DMS153 treated with DMSO at 0.1 percent for 48 hours (cell line): ENCODE measurements around the gene TRMT6.

Experiments
- DNase-seq: peaks from one replicate; lab custom pipeline; 2025; ENCODE audit not compliant: unreplicated experiment; lab: John Stamatoyannopoulos, UW

Gene TRMT6, protein sequence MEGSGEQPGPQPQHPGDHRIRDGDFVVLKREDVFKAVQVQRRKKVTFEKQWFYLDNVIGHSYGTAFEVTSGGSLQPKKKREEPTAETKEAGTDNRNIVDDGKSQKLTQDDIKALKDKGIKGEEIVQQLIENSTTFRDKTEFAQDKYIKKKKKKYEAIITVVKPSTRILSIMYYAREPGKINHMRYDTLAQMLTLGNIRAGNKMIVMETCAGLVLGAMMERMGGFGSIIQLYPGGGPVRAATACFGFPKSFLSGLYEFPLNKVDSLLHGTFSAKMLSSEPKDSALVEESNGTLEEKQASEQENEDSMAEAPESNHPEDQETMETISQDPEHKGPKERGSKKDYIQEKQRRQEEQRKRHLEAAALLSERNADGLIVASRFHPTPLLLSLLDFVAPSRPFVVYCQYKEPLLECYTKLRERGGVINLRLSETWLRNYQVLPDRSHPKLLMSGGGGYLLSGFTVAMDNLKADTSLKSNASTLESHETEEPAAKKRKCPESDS

DNA sequence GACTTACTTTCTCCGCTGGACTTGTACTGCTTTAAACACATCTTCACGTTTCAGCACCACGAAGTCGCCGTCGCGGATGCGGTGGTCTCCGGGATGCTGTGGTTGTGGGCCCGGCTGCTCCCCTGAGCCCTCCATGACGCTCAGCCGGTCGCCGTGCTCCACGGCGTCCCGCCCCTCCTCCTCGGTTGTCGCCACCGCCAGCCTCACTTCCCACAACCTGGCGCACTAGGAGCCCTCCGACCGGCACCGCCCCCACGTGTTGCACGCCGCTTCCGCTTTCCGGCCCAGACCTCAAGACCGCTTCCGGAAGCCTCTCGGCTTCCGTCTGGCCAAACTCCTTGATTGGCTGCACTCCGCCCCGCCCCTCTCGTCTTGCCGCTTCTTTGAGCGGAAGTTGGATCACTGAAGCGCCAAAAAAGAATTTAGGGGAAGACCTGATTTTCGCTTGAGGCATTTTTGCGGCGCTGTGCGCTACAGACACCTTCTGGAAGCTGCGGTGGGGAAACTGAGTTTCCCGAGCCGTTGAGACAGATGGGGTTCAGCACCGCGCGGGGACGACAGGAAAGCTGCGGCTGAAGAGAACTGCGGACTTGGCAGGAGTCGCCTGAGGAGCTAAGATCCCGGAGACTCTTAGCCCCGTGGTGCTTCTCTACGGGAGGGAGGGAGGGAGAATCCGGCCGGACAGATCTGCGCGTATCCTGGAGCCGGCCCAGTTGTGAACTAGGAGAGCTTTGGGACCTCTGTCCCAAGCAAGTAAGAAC lies at the start of gene TRMT6, which contains the start of gene MCM8:
Gene TRMT6 (minus strand): TSS at position 263 of the 761 bp plus-strand sequence. CDS start 128 bp downstream, at position 135.
Gene MCM8 (plus strand): TSS at position 382 of the 761 bp plus-strand sequence. CDS start 1,364 bp downstream, outside the sequence.
- DNase-seq, result peak; percentile 91

DNA sequence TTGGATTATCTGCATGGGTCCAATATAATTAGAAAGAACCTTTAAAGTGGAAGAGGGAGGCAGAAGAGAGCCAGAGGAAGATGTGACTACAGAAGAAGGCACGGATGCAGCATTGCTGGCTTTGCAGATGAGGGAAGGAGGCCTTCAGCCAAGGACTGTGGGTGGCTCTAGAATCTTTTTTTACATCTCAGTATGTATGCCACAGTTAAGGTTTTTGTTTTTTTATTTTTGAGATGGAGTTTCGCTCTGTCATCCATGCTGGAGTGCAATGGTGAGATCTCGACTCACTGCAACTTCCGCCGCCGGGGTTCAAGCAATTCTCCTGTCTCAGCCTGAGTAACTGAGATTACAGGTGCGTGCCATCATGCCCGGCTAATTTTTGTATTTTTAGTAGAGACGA lies 49.5 kb upstream of the TRMT6 start:
- DNase-seq, result no peak

DNA sequence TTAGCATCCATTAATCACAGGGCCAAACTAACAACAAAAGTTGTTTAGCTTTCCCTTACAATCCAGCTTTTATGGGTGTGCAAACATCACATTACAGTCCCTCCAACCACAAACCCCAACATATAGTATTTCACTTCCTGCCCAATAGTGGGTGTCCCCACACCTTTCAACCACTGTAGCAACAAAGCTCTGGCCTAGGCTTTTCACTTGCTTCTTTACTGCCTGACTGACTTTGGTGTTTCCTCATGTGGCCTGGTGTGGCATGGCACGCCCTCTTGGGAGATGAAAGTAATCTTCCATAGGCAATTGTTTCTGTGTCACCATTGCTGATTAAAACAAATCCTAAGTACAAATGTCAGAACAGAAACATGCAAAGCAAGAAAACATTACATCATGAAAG lies 46.4 kb upstream of the TRMT6 start:
- peak; percentile 91 for DNase-seq

DNA sequence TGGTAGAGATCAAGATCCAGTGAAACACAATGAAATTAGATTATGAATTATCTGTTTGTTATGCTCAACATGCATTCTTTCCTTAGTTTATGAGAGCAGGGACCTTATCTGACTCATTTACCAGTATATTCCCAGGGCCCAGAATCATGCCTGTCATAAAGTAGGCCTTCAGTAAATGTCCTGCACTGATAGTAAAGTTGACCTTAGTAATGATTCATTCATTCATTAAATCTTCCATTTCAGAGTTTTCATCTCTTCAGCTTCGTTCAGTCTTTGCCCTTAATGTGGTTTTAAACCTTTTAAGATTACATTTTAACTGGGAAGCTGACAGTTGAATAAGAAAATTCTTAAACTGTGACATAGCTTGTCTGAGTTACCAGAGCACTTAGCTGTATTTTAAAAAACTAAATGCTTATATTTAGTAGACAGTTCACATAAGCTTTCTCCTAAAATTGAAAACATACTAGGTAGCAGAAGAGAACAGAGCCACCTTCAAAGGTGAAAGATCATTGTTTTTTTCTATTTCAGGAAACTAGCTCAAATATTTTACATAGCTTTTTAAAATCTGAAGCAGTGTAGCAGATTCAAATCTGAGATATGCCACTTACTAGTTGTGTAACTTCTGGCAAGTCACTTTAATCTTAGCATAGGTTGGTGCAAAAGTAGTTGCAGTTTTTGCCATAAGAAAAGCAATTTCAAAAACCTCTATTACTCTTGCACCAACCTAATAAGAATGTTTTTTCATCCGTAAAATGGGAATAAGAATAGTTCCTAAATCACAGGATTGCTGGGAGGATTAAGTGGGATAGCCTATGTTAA lies 41.5 kb upstream of the TRMT6 start:
- DNase-seq, result no peak

DNA sequence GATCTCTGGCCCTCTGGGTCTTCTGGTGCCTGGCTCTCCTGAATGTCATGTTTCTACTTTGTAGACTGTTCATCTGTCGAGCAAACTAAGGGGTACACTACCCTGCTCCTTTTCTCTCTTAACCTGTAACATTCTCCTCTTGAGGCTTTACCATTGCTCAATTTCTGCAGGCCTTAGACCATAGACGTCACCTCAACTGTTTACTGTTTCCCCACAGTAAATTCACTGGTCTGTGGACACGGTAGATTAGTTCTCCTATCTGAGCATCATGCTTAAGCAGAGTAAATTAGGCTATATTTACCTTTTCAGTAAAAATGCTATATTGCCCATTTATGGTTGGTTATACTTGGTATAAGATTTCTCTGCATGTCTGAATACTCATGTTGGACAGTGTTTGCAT lies 40.6 kb upstream of the TRMT6 start:
- no peak for DNase-seq

DNA sequence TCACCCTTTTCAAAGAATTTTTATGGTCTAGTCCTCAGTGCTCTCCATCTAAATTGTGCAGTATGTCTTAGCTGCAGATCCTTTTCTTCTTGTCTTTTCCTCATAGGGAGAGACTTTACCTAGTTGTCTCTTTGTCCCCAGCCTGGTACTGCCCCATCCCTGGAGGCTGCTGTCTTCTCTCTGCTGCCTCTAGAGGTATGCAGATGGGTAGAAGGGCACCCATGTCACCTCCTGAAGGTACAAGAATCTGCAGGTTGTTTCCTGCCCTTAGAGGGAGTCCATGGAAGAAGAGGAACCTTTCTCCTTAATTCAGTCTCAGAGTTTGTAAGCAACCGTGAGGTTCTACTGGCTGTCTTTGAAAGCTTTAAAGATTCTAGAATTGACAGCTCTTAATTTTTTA lies 39.2 kb upstream of the TRMT6 start:
- no peak for DNase-seq

DNA sequence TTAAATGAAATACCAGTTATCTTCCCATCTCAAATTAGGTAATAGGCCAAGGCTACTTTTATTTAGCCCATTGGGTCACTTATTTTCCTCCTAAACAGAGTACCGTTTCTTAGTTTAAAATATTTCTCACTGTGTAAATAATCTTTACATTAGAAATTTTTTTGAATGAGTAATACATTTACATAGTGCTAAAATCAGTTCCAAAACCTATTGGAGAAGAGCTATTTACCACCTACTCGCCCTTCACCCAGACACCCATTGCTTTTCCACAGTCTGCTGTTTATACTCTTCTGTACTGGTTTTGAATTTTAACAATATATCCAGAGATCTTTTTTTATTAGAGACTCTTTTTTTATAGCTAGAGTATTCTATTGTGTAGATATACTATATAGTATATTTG lies 37.0 kb upstream of the TRMT6 start:
- no peak for DNase-seq

DNA sequence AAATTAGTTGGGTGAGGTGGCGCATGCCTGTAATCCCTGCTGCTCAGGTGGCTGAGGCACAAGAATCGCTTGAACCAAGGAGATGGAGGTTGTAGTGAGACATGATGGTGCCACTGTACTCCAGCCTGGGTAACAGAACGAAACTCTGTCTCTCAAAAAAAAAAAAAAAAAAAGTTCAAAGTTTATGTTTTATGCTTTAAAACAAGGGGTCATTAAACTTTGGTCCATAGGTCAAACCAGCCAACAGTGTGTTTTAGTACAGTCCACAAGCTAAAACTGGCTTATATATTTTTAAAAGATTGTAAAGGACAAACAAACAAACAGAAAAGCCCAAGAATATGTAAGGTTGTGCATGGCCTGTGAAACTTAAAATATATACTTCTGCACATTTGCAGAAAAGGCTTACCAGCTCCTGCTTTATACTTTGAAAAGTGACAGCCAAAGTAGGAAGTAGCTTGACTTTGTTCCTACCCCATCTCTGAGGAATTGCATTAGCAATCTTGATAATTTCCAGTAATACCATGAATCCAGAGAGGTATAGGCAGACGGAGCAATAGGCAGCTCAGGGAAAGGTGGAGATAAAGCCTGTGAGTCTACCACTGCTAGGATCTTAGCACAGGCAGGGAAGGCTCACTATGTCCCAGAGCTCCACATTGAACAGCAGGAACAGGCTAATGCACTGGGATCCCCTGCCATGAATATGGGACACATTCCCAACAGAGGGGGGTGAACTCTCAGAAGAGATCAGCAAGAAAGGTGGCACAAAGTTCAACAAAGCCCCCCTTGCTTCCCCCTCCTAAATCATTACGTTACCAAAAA lies 30.6 kb upstream of the TRMT6 start:
- DNase-seq, result no peak

DNA sequence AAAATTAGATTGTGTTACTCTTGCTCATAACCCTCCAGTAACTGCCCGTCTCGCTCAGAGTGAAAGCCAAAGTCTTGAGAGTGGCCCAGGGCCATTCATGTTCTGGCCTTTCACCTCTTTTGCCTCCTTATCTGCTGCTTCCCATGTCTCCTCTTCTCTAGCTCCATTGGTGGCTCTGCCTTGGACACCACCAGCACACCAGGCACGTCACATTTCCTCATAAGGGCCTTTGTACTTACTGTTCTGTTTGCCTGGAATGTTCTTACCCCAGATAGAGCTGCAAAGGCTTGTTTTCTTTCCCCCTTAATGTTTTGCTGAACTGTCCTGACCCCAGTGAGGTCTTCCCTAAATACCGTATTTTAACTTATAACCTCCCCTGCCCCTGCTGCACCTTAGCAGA lies 29.5 kb upstream of the TRMT6 start:
- DNase-seq, result no peak

DNA sequence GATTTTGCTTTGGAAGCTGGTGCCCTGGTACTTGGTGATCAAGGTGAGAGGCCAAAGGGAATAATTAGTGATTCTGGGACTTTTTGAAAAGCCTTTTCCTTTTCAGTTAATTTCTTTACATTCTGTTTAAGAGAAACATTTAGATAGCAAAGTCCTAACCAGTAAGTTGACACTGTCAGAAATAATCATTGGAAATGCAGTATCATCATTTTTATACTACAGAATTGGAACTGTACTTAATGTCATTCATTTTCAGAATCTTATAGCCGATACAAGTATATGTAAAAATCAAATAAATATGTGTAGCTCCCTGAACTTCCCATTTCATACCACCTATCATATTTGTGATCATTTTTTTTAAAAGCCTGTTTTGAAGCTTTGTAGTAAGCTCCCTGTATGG lies 27.6 kb upstream of the TRMT6 start:
- no peak for DNase-seq

DNA sequence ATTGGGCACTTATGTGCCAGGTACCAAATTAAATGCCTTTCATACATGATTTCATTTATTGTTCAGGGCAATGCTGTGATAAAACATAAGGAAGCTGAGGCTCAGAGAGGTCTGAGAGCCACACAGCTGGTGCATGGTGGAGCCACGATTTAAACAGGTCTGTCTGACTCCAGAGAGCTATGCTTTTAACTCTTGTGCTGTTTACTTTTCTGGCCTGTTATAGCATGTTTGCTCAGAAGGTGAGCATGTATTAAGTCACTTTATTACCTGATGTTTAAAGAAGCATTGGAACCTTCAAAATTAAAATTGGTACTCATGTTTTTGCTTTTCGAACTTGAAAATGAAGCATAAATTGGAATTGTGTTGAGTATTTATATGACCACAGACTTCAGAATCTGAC lies 26.9 kb upstream of the TRMT6 start:
- DNase-seq, result no peak

DNA sequence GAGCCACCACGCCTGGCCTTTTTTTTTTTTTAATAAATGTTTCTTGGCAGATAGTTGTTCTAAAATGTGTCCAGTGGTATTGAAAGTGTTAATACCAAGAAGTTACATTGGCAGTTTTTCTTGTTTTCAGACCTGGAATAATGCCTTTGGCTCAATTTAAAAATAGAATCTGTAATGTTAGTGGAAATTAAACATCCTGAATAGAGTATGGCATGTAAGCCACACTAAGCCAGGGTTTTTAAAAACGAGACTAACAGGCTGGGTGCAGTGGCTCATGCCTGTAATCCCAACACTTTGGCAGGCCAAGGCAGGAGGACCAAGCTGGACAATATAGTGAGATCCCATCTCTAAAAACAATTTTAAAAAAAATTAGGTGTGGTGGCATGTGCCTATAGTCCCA lies 25.4 kb upstream of the TRMT6 start:
- no peak for DNase-seq

DNA sequence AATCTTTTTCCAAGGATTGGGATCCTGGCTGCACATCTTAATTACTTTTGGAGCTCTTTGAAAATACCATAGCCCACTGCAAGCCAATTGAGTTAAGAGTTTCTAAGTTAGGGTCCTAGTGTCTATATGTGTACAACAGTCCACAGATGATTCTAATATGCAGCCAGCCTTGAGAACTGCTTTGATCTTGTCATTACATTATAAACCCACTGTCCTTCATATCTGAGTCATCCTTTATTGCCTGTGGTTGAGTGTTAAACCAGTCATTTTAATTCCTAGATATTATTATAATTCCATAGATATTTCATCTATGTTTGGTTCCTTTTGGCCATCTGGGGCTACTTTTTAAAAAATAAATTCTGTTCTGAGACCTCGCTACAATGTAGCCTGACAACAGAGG lies 24.2 kb upstream of the TRMT6 start:
- DNase-seq, result no peak

DNA sequence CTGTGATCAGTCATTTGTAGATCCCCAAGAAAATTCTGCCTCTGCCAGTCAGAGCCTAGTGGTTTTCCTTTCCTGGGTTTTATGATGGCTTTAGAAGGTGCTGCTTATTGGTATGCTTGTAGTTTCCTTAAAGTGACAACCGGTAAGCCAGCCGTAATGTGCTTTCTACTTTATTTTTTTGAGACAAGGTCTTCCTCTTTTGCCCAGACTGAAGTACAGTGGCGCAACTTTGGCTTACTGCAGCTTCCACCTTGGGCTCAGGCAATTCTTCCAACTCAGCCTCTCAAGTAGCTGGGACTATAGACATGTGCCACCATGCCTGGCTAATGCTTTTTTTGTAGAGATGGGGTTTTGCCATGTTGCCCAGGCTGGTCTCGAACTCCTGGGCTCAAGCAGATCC lies 23.6 kb upstream of the TRMT6 start:
- no peak for DNase-seq

DNA sequence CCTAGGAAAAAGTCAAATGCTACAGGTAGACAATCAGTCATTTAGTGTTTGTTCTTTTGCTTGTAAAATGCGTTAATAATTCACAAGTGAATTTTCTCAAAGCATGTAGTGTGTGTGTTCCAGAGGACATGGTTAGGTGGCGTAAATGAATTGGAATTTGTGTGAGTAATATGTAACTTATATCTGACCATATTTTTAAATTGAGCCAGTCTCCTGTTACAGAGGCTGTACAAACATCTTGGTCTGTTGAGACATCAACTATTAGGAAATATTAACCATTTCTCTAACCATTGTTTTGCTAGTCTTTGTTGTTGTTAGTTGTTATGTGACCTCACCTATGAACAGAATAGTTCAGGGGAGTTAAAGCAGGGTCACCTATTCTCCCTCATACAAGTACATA lies 22.8 kb upstream of the TRMT6 start:
- no peak for DNase-seq

DNA sequence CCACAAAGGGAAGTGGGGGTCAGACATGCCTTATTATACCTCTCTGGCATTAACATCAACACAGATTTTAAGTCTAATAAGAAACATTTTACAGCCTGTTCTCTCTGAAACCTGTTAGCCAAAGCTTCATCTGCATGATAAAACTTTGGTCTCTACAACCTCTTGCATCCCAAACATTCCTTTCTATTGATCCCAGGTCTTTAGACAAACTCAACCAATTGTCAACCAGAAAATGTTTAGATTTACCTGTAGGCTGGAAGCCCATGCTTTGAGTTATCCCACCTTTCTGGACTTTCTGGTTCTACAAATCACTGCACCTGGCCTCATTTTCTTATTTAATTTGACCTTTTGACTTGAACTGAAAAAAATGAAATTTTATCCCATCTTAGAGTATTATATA lies 20.9 kb upstream of the TRMT6 start:
- no peak for DNase-seq

DNA sequence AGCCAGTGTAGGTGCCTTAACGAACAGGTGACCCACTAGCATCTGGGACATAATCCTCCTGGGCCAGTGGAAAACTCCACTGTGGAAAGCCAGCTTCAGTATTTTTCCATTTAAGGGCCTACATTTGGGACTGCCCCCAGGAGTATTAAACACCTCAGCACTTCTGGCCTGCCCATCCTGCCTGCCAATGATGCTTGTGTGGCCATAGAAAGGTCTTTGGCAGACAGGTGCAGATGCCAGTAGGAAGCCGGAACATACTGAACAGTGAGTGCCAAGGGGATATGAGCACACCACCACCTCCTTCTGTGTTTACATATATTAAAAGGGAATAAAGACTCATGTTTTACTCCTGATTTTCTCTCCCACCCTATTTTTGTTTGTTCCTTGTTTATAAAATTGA lies 20.0 kb upstream of the TRMT6 start:
- no peak for DNase-seq

DNA sequence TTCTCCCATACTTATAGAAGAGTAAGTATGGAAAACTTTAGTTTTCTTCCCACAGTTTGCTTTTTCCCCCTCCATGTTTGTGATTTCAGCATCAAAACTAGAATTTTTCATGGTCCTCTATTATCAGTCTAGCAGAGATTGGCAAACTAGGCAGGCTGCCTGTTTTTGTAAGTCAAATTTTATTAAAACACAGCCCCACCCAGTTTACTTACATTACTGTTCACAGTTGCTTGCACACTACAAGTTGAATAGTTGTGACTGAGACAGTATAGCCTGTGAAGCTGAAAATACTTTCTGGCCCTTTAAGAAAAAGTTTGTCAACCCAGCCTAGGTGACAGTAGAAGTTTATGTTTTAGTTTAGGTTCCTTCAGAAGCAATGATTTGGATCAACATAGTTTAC lies 19.6 kb upstream of the TRMT6 start:
- DNase-seq, result no peak

DNA sequence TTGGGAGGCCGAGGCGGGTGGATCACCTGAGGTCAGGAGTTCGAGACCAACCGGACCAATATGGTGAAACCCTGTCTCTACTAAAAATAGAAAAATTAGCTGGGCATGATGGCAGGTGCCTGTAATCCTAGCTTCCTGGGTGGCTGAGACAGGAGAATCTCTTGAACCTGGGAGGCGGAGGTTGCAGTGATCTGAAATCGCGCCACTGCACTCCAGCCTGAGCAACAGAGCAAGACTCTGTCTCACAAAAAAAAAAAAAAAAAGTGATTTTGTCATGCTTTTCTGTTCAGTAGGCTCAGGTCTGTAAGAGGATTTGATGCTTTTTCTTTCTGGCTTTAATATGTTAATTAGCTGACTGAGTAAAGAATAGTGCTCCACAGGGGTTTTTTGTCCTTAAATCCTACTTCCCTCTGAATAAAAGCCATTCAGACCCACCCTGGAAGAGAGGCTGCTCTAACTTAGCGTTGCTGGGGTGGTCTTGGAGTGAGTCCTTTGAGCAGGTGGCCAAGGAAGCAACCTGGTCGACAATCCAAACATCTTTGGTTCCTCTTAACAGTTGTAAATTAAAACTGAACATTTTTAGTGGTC lies 19.1 kb upstream of the TRMT6 start:
- no peak for DNase-seq

DNA sequence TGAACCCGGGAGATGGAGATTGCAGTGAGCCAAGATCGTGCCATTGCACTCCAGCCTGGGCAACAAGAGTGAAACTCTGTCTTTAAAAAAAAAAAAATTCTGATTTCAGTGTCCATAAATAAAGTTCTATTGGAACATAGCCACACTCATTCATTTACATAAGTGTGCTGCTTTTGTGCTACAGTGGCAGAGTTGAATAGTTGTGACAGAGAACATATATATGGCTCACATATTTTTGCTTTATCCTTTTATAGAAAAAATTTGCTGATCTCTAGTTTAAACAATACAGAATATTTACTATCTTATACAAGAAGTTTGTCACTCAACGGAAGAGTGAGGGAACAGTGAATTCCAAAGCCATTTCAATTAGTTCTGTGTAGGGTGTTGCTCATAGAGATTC lies 18.1 kb upstream of the TRMT6 start:
- no peak for DNase-seq
